ENCODE measurements around the gene ITPK1.

Gene ITPK1

GRCh38 chr14:92942136-92942535, 173.6 kb downstream of the ITPK1 start:
- TF ChIP-seq, protein P1, sequence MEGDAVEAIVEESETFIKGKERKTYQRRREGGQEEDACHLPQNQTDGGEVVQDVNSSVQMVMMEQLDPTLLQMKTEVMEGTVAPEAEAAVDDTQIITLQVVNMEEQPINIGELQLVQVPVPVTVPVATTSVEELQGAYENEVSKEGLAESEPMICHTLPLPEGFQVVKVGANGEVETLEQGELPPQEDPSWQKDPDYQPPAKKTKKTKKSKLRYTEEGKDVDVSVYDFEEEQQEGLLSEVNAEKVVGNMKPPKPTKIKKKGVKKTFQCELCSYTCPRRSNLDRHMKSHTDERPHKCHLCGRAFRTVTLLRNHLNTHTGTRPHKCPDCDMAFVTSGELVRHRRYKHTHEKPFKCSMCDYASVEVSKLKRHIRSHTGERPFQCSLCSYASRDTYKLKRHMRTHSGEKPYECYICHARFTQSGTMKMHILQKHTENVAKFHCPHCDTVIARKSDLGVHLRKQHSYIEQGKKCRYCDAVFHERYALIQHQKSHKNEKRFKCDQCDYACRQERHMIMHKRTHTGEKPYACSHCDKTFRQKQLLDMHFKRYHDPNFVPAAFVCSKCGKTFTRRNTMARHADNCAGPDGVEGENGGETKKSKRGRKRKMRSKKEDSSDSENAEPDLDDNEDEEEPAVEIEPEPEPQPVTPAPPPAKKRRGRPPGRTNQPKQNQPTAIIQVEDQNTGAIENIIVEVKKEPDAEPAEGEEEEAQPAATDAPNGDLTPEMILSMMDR (IDR thresholded peaks at IDR 0.05; ENCODE audit: insufficient read depth, missing control alignments): no peak
- no peak for FAIRE-seq
- DNase-seq (ENCODE audit: insufficient read length, low spot score): no peak

GRCh38 chr14:92941531-92941930, 174.2 kb downstream of the ITPK1 start:
- TF ChIP-seq, protein P1 (IDR thresholded peaks at IDR 0.05; ENCODE audit: insufficient read depth, missing control alignments): no peak
- DNase-seq (ENCODE audit: insufficient read length, low spot score) (no peak), FAIRE-seq (no peak)

- FAIRE-seq (no peak), DNase-seq (ENCODE audit: insufficient read length, low spot score) (no peak)
- TF ChIP-seq, protein P1 (IDR thresholded peaks at IDR 0.05; ENCODE audit: insufficient read depth, missing control alignments): no peak
Observed at GRCh38 chr14:92940543-92940942, 175.2 kb downstream of the ITPK1 start.

GRCh38 chr14:92939699-92940098, 176.0 kb downstream of the ITPK1 start:
- TF ChIP-seq, protein P1 (IDR thresholded peaks at IDR 0.05; ENCODE audit: insufficient read depth, missing control alignments): no peak
- no peak for DNase-seq (ENCODE audit: insufficient read length, low spot score)
- no peak for FAIRE-seq

GRCh38 chr14:92938890-92939671, 176.6 kb downstream of the ITPK1 start:
- no peak for DNase-seq (ENCODE audit: insufficient read length, low spot score)
- TF ChIP-seq, protein P1 (IDR thresholded peaks at IDR 0.05; ENCODE audit: insufficient read depth, missing control alignments): no peak
- no peak for FAIRE-seq

DNA sequence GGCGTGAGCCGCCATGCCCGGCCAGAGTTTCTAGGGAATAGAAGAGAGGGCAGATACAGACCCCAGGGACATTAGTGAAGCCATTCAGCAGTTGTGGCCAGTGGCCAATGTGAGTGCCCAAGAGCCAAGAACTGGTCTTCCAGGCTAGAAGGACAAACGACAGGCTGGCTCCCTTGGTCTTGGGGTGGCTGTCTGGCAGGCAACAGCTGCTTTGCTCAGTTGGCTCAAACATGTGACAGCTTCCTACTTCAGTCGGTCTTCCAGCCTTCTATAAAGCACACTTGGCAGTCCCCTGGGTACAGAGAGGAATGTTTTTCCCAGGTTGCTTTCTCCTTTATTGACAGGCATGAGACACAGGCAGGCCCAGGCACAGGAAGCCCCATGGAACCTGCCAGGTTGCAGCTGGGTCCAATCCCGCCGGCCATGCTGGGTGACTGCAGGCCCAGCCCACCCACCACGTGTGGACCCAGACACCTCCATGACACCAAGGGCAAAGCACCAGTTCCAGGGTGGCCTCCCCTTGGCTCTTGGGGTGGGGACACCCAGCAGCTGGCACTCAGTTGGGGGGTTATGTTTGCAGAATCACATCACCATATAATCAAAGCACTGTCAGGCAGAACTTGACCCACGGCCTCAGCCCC, 177.4 kb downstream of the ITPK1 start:
- TF ChIP-seq, protein P1 (IDR thresholded peaks at IDR 0.05; ENCODE audit: insufficient read depth, missing control alignments): no peak
- DNase-seq (ENCODE audit: insufficient read length, low spot score) (no peak), FAIRE-seq (no peak)

Data from D721Med (cell line).